Naive thymus-derived CD4-positive, alpha-beta T cell (primary cell): ENCODE results near the gene C19orf73. TPM values are rescaled to one million over a fixed set of nuclear protein-coding genes. Genes with fewer than 3 reads are reported as not detected.

Source experiments
- ATAC-seq: fragments of 150-1000 bp; cut with Tn5 transposase; 2 replicates; pipeline ENCODE4 v1.10.0; 2021; ENCODE audit warnings: mild to moderate bottlenecking, moderate library complexity
- CTCF ChIA-PET: fragments of 350-600 bp; sonication (Branson Sonifier 250); formaldehyde crosslinking; loops from one replicate; lab custom pipeline; 2021; ENCODE audit warnings: antibody characterized with exemption; lab: Charles Lee
- POLR2A ChIA-PET: fragments of 350-600 bp; sonication (Branson Sonifier 250); formaldehyde crosslinking; loops from one replicate; lab custom pipeline; 2021; ENCODE audit warnings: antibody characterized with exemption, inconsistent platforms; lab: Charles Lee
- DNase-seq, 9 donors: peaks; one replicate each; pipeline versions ENCODE4 v3.0.0 to v3.0.0-alpha.2; 2020 to 2022; ENCODE audit warnings: mixed read lengths in 1 of 9
- H3K27ac ChIP-seq: one replicate; pipeline ENCODE4 v1.7.0; 2013; ENCODE audit warnings: mild to moderate bottlenecking, low read depth, low read length, moderate library complexity
- H3K27me3 ChIP-seq, 2 donors: one replicate each; pipeline ENCODE4 v1.7.0; 2013; ENCODE audit warnings: low read length in 2 of 2, mild to moderate bottlenecking in 2 of 2, moderate library complexity in 2 of 2; ENCODE audit not compliant: control insufficient read depth in 2 of 2, insufficient read depth in 2 of 2
- H3K36me3 ChIP-seq, 3 experiments: 1 replicate in 2 of 3; 2 replicates in 1 of 3; pipeline ENCODE4 v1.7.0; 2013; ENCODE audit warnings: low read length in 3 of 3, mild to moderate bottlenecking in 3 of 3, moderate library complexity in 1 of 3; ENCODE audit not compliant: insufficient read depth in 3 of 3, control insufficient read depth in 2 of 3
- H3K4me1 ChIP-seq, 2 donors: one replicate each; pipeline ENCODE4 v1.7.0; 2013; ENCODE audit warnings: low read length in 2 of 2, mild to moderate bottlenecking in 2 of 2, moderate library complexity in 1 of 2; ENCODE audit not compliant: control insufficient read depth in 2 of 2, insufficient read depth in 2 of 2
- H3K4me3 ChIP-seq: 2 replicates; pipeline ENCODE4 v1.7.0; 2013; ENCODE audit warnings: mild to moderate bottlenecking, low read length
- H3K9me3 ChIP-seq, 3 experiments: 1 replicate in 2 of 3; 2 replicates in 1 of 3; pipeline ENCODE4 v1.7.0; 2013; ENCODE audit warnings: low read length in 3 of 3; ENCODE audit not compliant: control insufficient read depth in 2 of 3
- H3K27ac Mint-ChIP-seq, 9 donors: one replicate each; pipeline ENCODE4 v1.8.0; 2020 to 2022; ENCODE audit warnings: mixed read lengths in 9 of 9, mild to moderate bottlenecking in 8 of 9, moderate library complexity in 5 of 9, inconsistent platforms in 2 of 9
- H3K27me3 Mint-ChIP-seq, 5 donors: one replicate each; pipeline ENCODE4 v1.8.0; 2021 to 2022; ENCODE audit warnings: mixed read lengths in 5 of 5, mild to moderate bottlenecking in 1 of 5
- H3K36me3 Mint-ChIP-seq, 5 donors: one replicate each; pipeline ENCODE4 v1.8.0; 2020 to 2022; ENCODE audit warnings: mixed read lengths in 5 of 5, mild to moderate bottlenecking in 3 of 5, inconsistent platforms in 1 of 5
- H3K4me1 Mint-ChIP-seq, 7 donors: one replicate each; pipeline ENCODE4 v1.8.0; 2020 to 2022; ENCODE audit warnings: mixed read lengths in 7 of 7, mild to moderate bottlenecking in 3 of 7, inconsistent platforms in 1 of 7
- H3K4me3 Mint-ChIP-seq, 10 donors: one replicate each; pipeline ENCODE4 v1.8.0; 2020 to 2022; ENCODE audit warnings: mild to moderate bottlenecking in 10 of 10, mixed read lengths in 10 of 10, moderate library complexity in 6 of 10, inconsistent platforms in 2 of 10
- H3K9me3 Mint-ChIP-seq, 11 donors: one replicate each; pipeline ENCODE4 v1.8.0; 2020 to 2022; ENCODE audit warnings: mixed read lengths in 11 of 11, mild to moderate bottlenecking in 4 of 11, inconsistent platforms in 1 of 11, moderate library complexity in 1 of 11
- intact Hi-C, 2 donors: fragments of 100-400 bp; cut with micrococcal nuclease; formaldehyde crosslinking; loops; one replicate each; pipeline ENCODE4 v1.15.1; 2023
- polyA plus RNA-seq, 2 donors: library from polyadenylated mRNA; unstranded; fragments of 300-500 nt; fragmentation: Illumina TruSeq; gene quantifications; one replicate each; pipeline ENCODE4 v1.2.3, GENCODE V29; 2021
- total RNA-seq, 6 experiments: library from RNA in 5 of 6; stranded (reverse) in 5 of 6; gene quantifications; 1 replicate in 5 of 6; 2 replicates in 1 of 6; pipeline ENCODE4 v1.2.3 and lab custom pipeline; 2021 to 2026

Gene C19orf73
- total and polyA plus RNA-seq, 7 experiments from 2014 or later, result 1.3 to 4.8 (median 2.3) TPM

GRCh38 chr19:49071860-49072547, 46.9 kb downstream of the C19orf73 start:
- ATAC-seq, result peak; percentile 24
- Mint-ChIP-seq H3K4me3 (peak overlapping the region in 4 of 10 donors; percentile 24 to 62 (median 46)), H3K36me3 (peaks cover 0 to 4% (median 0%) of the 10 kb centered on the region in 5 donors), H3K27me3 (peaks cover 58 to 73% (median 60%) of the 10 kb centered on the region in 5 donors), H3K9me3 (peaks cover 0 to 10% (median 4%) of the 10 kb centered on the region in 11 donors), H3K4me1 (peaks cover 7 to 20% (median 13%) of the 10 kb centered on the region in 7 donors), H3K27ac (peak overlapping the region in 1 of 9 donors; percentile 12)
- Histone ChIP-seq H3K27me3 (peaks cover 4 to 12% of the 10 kb centered on the region in 2 donors), H3K9me3 (no peaks in the 10 kb centered on the region), H3K36me3 (no peaks in the 10 kb centered on the region), H3K27ac (no peak overlapping the region), H3K4me1 (no peaks in the 10 kb centered on the region), H3K4me3 (no peak overlapping the region)
- no peak for DNase-seq
- ChIA-PET POLR2A (no interaction called here), CTCF (interaction anchor here (0.9 kb wide), 1 partner anchor 128 kb away, joined by 4 read pairs; no protein-coding TSS in a partner anchor)
- intact Hi-C loops, result loop anchor here in 1 of 2 donors (5.0 kb wide), 2 partner anchors 75 to 285 kb away; no protein-coding TSS in a partner anchor

- no peak for ATAC-seq
- H3K4me3 Mint-ChIP-seq, result peak overlapping the region in 3 of 10 donors; percentile 7 to 63 (median 32)
- intact Hi-C loops, result loop anchor here in 1 of 2 donors (5.0 kb wide), 2 partner anchors 73 to 283 kb away; no protein-coding TSS in a partner anchor
- Histone ChIP-seq H3K4me1 (no peaks in the 10 kb centered on the region), H3K36me3 (no peaks in the 10 kb centered on the region), H3K9me3 (no peaks in the 10 kb centered on the region), H3K4me3 (no peak overlapping the region), H3K27ac (no peak overlapping the region), H3K27me3 (peaks cover 4 to 12% of the 10 kb centered on the region in 2 donors)
- ChIA-PET POLR2A (no interaction called here), CTCF (no interaction called here)
- H3K9me3 Mint-ChIP-seq, result peaks cover 0 to 10% (median 4%) of the 10 kb centered on the region in 11 donors
- H3K36me3 Mint-ChIP-seq, result peaks cover 0 to 4% (median 0%) of the 10 kb centered on the region in 5 donors
- H3K4me1 Mint-ChIP-seq, result peaks cover 6 to 20% (median 14%) of the 10 kb centered on the region in 7 donors
- DNase-seq, result no peak
- H3K27ac Mint-ChIP-seq, result no peak overlapping the region
- peaks cover 64 to 75% (median 72%) of the 10 kb centered on the region in 5 donors for H3K27me3 Mint-ChIP-seq
These were observed 48.5 kb downstream of the C19orf73 start for GRCh38 chr19:49070416-49070815.

- ChIA-PET POLR2A (interaction anchor here (1.3 kb wide), 1 partner anchor 25 kb away, joined by 3 read pairs; no protein-coding TSS in a partner anchor), CTCF (no interaction called here)
- Mint-ChIP-seq H3K27ac (no peak overlapping the region), H3K36me3 (peaks cover 0 to 4% (median 0%) of the 10 kb centered on the region in 5 donors), H3K4me1 (peaks cover 6 to 18% (median 13%) of the 10 kb centered on the region in 7 donors), H3K27me3 (peaks cover 56 to 81% (median 67%) of the 10 kb centered on the region in 5 donors), H3K9me3 (peaks cover 0 to 10% (median 4%) of the 10 kb centered on the region in 11 donors), H3K4me3 (no peak overlapping the region)
- H3K36me3 ChIP-seq, result no peaks in the 10 kb centered on the region
- H3K27me3 ChIP-seq, result peaks cover 4 to 9% of the 10 kb centered on the region in 2 donors
- no peak for ATAC-seq
- H3K27ac ChIP-seq, result no peak overlapping the region
- intact Hi-C loops, result no loop called here
- DNase-seq, result no peak
- no peaks in the 10 kb centered on the region for H3K9me3 ChIP-seq
- H3K4me3 ChIP-seq, result no peak overlapping the region
- no peaks in the 10 kb centered on the region for H3K4me1 ChIP-seq
These were observed 49.9 kb downstream of the C19orf73 start for GRCh38 chr19:49069026-49069425.

Other genes starting within 250 kb of the C19orf73 start
- gene PPP1R15A, start 246.7 kb downstream of the C19orf73 start, total RNA-seq, result 1,000 to 10,000 TPM in 1 of 5 experiments, 100 to 1,000 TPM in 1, 10 to 100 TPM in 3; 31.5 to 1,030 (median 71.9) TPM
- gene PPP1R15A, start 246.7 kb downstream of the C19orf73 start, polyA plus RNA-seq, result 10 to 100 TPM; 23.0 to 29.8 TPM
- gene TULP2, start 220.4 kb downstream of the C19orf73 start, total RNA-seq, result not detected
- not detected for gene TULP2, start 220.4 kb downstream of the C19orf73 start, polyA plus RNA-seq
- 100 to 1,000 TPM; 128 to 252 (median 142) TPM for gene NUCB1, start 218.8 kb downstream of the C19orf73 start, total RNA-seq
- 100 to 1,000 TPM in 1 of 2 donors, 10 to 100 TPM in 1; 70.5 to 150 TPM for gene NUCB1, start 218.8 kb downstream of the C19orf73 start, polyA plus RNA-seq
- 1 to 10 TPM; 1.1 to 1.7 (median 1.3) TPM for gene DHDH, start 185.4 kb downstream of the C19orf73 start, total RNA-seq
- gene DHDH, start 185.4 kb downstream of the C19orf73 start, polyA plus RNA-seq, result 1 to 10 TPM; 1.0 to 2.7 TPM
- gene BAX, start 164.3 kb downstream of the C19orf73 start, total RNA-seq, result 100 to 1,000 TPM in 3 of 5 experiments, 10 to 100 TPM in 2; 78.7 to 355 (median 122) TPM
- 10 to 100 TPM; 49.1 to 66.3 TPM for gene BAX, start 164.3 kb downstream of the C19orf73 start, polyA plus RNA-seq
- 1,000 to 10,000 TPM in 4 of 5 experiments, 100 to 1,000 TPM in 1; 888 to 1,929 (median 1,286) TPM for gene FTL, start 153.8 kb downstream of the C19orf73 start, total RNA-seq
- gene FTL, start 153.8 kb downstream of the C19orf73 start, polyA plus RNA-seq, result 1,000 to 10,000 TPM; 3,820 to 4,967 TPM
- gene GYS1, start 125.8 kb downstream of the C19orf73 start, total RNA-seq, result 10 to 100 TPM; 27.3 to 82.3 (median 50.7) TPM
- gene GYS1, start 125.8 kb downstream of the C19orf73 start, polyA plus RNA-seq, result 10 to 100 TPM; 22.6 to 40.3 TPM
- gene RUVBL2, start 125.3 kb downstream of the C19orf73 start, total RNA-seq, result 10 to 100 TPM; 23.4 to 94.0 (median 24.1) TPM
- gene RUVBL2, start 125.3 kb downstream of the C19orf73 start, polyA plus RNA-seq, result 10 to 100 TPM; 58.7 to 72.9 TPM
- gene LHB, start 102.1 kb downstream of the C19orf73 start, total RNA-seq, result not detected
- gene LHB, start 102.1 kb downstream of the C19orf73 start, polyA plus RNA-seq, result not detected
- gene CGB3, start 94.8 kb downstream of the C19orf73 start, total RNA-seq, result not detected
- gene CGB3, start 94.8 kb downstream of the C19orf73 start, polyA plus RNA-seq, result not detected
- not detected for gene CGB2, start 87.3 kb downstream of the C19orf73 start, total RNA-seq
- gene CGB2, start 87.3 kb downstream of the C19orf73 start, polyA plus RNA-seq, result not detected
- not detected for gene CGB1, start 82.2 kb downstream of the C19orf73 start, total RNA-seq
- gene CGB1, start 82.2 kb downstream of the C19orf73 start, polyA plus RNA-seq, result not detected
- not detected for gene CGB5, start 75.3 kb downstream of the C19orf73 start, total RNA-seq
- not detected for gene CGB5, start 75.3 kb downstream of the C19orf73 start, polyA plus RNA-seq
- gene CGB8, start 70.0 kb downstream of the C19orf73 start, total RNA-seq, result not detected
- gene CGB8, start 70.0 kb downstream of the C19orf73 start, polyA plus RNA-seq, result not detected
- not detected for gene CGB7, start 61.4 kb downstream of the C19orf73 start, total RNA-seq
- gene CGB7, start 61.4 kb downstream of the C19orf73 start, polyA plus RNA-seq, result not detected
- not detected for gene NTF4, start 54.3 kb downstream of the C19orf73 start, total RNA-seq
- not detected for gene NTF4, start 54.3 kb downstream of the C19orf73 start, polyA plus RNA-seq
- gene KCNA7, start 46.4 kb downstream of the C19orf73 start, total RNA-seq, result not detected
- gene KCNA7, start 46.4 kb downstream of the C19orf73 start, polyA plus RNA-seq, result not detected
- 100 to 1,000 TPM; 243 to 837 (median 449) TPM for gene SNRNP70, start 33.7 kb downstream of the C19orf73 start, total RNA-seq
- 10 to 100 TPM; 48.0 to 63.1 TPM for gene SNRNP70, start 33.7 kb downstream of the C19orf73 start, polyA plus RNA-seq
- 10 to 100 TPM in 4 of 5 experiments, 1 to 10 TPM in 1; 3.7 to 21.7 (median 10.8) TPM for gene LIN7B, start 4.8 kb downstream of the C19orf73 start, total RNA-seq
- 1 to 10 TPM; 4.0 to 5.7 TPM for gene LIN7B, start 4.8 kb downstream of the C19orf73 start, polyA plus RNA-seq
- 1 to 10 TPM; 2.2 to 4.9 (median 3.3) TPM for gene PPFIA3, start 401 bp upstream of the C19orf73 start, total RNA-seq
- gene PPFIA3, start 401 bp upstream of the C19orf73 start, polyA plus RNA-seq, result under 1 TPM; 0.15 to 0.54 TPM
- not detected for gene HRC, start 36.3 kb upstream of the C19orf73 start, total RNA-seq
- not detected for gene HRC, start 36.3 kb upstream of the C19orf73 start, polyA plus RNA-seq
- gene TRPM4, start 38.6 kb upstream of the C19orf73 start, total RNA-seq, result 1 to 10 TPM in 1 of 5 experiments, under 1 TPM in 3, not detected in 1; 0.72 to 3.2 (median 0.85) TPM
- under 1 TPM in 1 of 2 donors, not detected in 1; 0.13 TPM for gene TRPM4, start 38.6 kb upstream of the C19orf73 start, polyA plus RNA-seq
- 1 to 10 TPM; 3.6 to 6.1 (median 5.3) TPM for gene SLC6A16, start 206.0 kb upstream of the C19orf73 start, total RNA-seq
- gene SLC6A16, start 206.0 kb upstream of the C19orf73 start, polyA plus RNA-seq, result 1 to 10 TPM; 1.6 to 3.3 TPM
- gene CD37, start 216.3 kb upstream of the C19orf73 start, total RNA-seq, result 100 to 1,000 TPM; 269 to 416 (median 345) TPM
- 100 to 1,000 TPM; 192 to 226 TPM for gene CD37, start 216.3 kb upstream of the C19orf73 start, polyA plus RNA-seq
- gene TEAD2, start 243.3 kb upstream of the C19orf73 start, total RNA-seq, result under 1 TPM in 1 of 5 experiments, not detected in 4; 0.29 TPM
- gene TEAD2, start 243.3 kb upstream of the C19orf73 start, polyA plus RNA-seq, result not detected
- not detected for gene DKKL1, start 244.7 kb upstream of the C19orf73 start, total RNA-seq
- not detected for gene DKKL1, start 244.7 kb upstream of the C19orf73 start, polyA plus RNA-seq